Lower leg skin (tissue), 4 donors: ENCODE results near the gene CCL26. TPM values are rescaled to one million over a fixed set of nuclear protein-coding genes. Genes with fewer than 3 reads are reported as not detected.
A peak's percentile ranks its signal among the peaks of the same experiment; 100 is the strongest.
"Not testable (repeated sequence)": the region's sequence is repeated elsewhere in the genome, so short reads cannot be mapped to it uniquely, and the experiment has no call there.

Experiments used
- DNase-seq, 2 donors: peaks; one replicate each; pipeline ENCODE4 v3.0.0-alpha.2; 2019; ENCODE audit warnings: low spot score in 2 of 2
- H3K4me3 ChIP-seq: fragments of 200-600 bp; sonication (generic); 2 replicates; pipeline ENCODE4 v1.5.1; 2017; ENCODE audit warnings: mild to moderate bottlenecking, low read depth; ENCODE audit not compliant: poor library complexity, severe bottlenecking
- POLR2A ChIP-seq, 2 donors: fragments of 450-650 bp; IDR thresholded peaks; one replicate each; pipeline ENCODE4 v1.6.1; 2016 to 2017; ENCODE audit warnings: antibody characterized with exemption in 2 of 2, mild to moderate bottlenecking in 1 of 2, moderate library complexity in 1 of 2
- WGBS, 2 donors: methylation state at CpG; one replicate each; pipeline ENCODE4 v1.1.5; 2018; 5-methylcytosine and 5-hydroxymethylcytosine counted together
- intact Hi-C: fragments of 100-400 bp; cut with DNase I; formaldehyde crosslinking; loops from one replicate; pipeline ENCODE4 v1.15.0; 2023; ENCODE audit warnings: low total_unique reads
- total RNA-seq, 4 donors: library from RNA; depleted of rRNA; stranded (reverse); fragments of >200 nt; gene quantifications; one replicate each; pipeline ENCODE4 v1.1.0, GENCODE V29; 2016
- TF ChIP-seq, protein P1 (sequence below), 3 donors: fragments of 450-650 bp; IDR thresholded peaks; one replicate each; pipeline ENCODE4 v1.5.1; 2016; ENCODE audit warnings: antibody characterized with exemption in 3 of 3, mild to moderate bottlenecking in 3 of 3, moderate library complexity in 2 of 3

The CCL26 gene
- total RNA-seq, 4 donors from 2014 or later: 0.79 to 2.0 (median 1.9) TPM; not detected in 1

DNA sequence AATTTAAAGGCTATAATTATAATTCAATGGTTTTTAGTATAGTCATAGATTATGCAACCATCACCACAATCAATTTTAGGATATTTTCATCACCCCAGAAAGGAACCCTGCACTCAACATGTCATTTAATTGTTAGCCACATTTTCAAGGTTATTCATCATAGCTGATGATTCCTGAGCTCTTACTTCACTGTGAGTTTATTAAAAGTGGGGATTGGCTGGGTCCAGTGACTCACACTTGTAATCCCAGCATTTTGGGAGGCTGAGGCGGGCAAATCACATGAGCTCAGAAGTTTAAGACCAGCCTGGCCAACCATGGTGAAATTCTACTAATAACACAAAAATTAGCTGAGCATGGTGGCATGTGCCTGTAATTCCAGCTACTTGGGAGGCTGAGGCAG lies 787 bp downstream of the CCL26 start:
- TF ChIP-seq POLR2A (IDR thresholded peaks at IDR 0.05): no peak
- TF ChIP-seq, protein P1, sequence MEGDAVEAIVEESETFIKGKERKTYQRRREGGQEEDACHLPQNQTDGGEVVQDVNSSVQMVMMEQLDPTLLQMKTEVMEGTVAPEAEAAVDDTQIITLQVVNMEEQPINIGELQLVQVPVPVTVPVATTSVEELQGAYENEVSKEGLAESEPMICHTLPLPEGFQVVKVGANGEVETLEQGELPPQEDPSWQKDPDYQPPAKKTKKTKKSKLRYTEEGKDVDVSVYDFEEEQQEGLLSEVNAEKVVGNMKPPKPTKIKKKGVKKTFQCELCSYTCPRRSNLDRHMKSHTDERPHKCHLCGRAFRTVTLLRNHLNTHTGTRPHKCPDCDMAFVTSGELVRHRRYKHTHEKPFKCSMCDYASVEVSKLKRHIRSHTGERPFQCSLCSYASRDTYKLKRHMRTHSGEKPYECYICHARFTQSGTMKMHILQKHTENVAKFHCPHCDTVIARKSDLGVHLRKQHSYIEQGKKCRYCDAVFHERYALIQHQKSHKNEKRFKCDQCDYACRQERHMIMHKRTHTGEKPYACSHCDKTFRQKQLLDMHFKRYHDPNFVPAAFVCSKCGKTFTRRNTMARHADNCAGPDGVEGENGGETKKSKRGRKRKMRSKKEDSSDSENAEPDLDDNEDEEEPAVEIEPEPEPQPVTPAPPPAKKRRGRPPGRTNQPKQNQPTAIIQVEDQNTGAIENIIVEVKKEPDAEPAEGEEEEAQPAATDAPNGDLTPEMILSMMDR (IDR thresholded peaks at IDR 0.05): no peak
- intact Hi-C loops: no loop called here
- H3K4me3 ChIP-seq: no peak overlapping the region
- DNase-seq: no peak
- WGBS, 2 donors: 89 to 91% methylated on average over 1 of the region's 1 CpG

DNA sequence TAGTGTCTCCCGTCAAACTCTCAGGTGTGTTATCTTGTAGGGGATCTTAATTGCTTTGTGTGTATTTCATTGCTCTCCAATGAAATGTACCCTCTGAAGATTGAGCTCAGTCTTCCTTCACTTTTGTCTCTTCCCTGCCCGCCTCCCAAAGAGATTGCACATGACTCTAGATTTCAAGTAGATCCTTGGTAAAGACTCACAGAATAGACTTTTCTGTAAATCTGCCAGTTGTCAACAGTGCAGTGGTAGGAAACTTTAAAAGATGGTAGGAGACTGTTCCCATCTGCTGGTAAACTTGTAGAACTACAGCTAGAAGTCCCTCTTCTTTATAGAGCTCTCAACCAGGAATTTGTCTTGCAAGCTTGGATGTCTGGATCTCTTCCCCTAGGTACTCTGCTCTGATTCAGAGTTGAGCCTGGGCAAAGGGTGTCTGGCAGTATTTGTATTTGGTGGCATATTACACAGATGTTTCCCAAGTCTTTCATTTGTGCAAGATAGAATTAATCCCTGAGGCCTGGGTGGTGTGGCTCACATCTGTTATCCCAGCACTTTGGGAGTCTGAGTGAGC lies 9.6 kb downstream of the CCL26 start:
- intact Hi-C loops: no loop called here

DNA sequence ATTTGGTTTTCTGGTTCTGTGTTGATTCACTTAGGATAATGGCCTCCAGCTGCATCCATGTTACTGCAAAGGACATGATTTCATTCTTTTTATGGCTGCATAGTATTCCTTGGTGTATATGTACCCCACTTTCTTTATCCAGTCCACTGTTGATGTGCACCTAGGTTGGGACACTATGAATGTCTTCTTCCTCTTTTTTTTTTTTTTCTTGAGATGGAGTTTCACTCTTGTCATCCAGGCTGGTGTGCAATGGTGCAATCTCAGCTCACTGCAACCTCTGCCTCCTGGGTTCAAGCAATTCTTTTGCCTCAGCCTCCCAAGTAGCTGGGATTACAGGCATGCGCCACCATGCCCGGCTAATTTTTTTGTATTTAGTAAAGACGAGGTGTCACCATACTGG lies 10.2 kb downstream of the CCL26 start:
- DNase-seq, intact Hi-C loops: not testable (repeated sequence)
- WGBS, 2 donors: 79 to 82% methylated on average over 3 of the region's 3 CpGs

More for the DNA sequence above, 9.6 kb downstream of the CCL26 start:
- TF ChIP-seq, protein P1 (IDR thresholded peaks at IDR 0.05): peak in 1 of 3 donors; percentile 61
- TF ChIP-seq POLR2A (IDR thresholded peaks at IDR 0.05): no peak
- no peak for DNase-seq
- no peak overlapping the region for H3K4me3 ChIP-seq
- 8 to 11% methylated on average over 2 of the region's 2 CpGs for WGBS, 2 donors

DNA sequence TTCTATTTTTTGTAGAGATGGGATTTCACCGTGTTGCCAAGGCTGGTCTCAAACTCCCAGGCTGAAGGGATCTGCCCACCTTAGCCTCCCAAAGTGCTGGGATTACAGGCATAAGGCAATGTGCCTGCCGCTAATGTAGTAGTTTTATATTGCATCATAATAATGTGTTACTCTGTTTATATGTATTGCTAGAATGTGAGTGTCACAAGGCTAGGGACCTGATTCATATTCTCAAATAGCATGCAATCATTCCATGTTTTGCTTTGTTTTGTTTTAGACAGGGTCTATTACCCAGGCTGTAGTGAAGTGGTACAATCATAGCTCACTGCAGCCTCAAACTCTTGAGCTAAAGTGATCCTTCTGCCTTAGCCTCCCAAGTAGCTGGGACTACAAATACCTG lies 13.5 kb downstream of the CCL26 start:
- WGBS, 2 donors: 48 to 84% methylated on average over 2 of the region's 2 CpGs
- intact Hi-C loops: no loop called here

More for the DNA sequence above, 10.2 kb downstream of the CCL26 start:
- not testable (repeated sequence) for H3K4me3 ChIP-seq

DNA sequence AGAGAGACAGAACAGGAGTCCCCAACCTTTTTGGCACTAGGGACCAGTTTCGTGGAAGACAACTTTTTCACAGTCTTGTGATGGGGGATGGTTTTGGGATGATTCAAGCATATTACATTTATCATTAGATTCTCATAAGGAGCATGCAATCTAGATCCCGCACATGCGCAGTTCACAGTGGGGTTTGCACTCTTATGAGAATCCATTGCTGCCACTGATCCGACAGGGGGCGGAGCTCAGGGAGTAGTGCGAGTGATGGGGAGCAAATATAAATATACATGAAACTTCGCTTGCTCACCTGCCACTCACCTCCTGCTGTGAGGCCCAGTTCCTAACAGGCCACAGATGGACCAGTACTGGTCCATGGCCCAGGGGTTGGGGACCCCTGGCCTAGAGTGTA lies 14.2 kb downstream of the CCL26 start:
- TF ChIP-seq, protein P1 (IDR thresholded peaks at IDR 0.05): no peak
- no peak for TF ChIP-seq POLR2A (IDR thresholded peaks at IDR 0.05)
- 89 to 92% methylated on average over 7 of the region's 7 CpGs for WGBS, 2 donors
- DNase-seq: no peak
- no peak overlapping the region for H3K4me3 ChIP-seq
- intact Hi-C loops: no loop called here

More for the DNA sequence above, 13.5 kb downstream of the CCL26 start:
- TF ChIP-seq POLR2A (IDR thresholded peaks at IDR 0.05): no peak
- TF ChIP-seq, protein P1 (IDR thresholded peaks at IDR 0.05): no peak
- no peak for DNase-seq
- no peak overlapping the region for H3K4me3 ChIP-seq

DNA sequence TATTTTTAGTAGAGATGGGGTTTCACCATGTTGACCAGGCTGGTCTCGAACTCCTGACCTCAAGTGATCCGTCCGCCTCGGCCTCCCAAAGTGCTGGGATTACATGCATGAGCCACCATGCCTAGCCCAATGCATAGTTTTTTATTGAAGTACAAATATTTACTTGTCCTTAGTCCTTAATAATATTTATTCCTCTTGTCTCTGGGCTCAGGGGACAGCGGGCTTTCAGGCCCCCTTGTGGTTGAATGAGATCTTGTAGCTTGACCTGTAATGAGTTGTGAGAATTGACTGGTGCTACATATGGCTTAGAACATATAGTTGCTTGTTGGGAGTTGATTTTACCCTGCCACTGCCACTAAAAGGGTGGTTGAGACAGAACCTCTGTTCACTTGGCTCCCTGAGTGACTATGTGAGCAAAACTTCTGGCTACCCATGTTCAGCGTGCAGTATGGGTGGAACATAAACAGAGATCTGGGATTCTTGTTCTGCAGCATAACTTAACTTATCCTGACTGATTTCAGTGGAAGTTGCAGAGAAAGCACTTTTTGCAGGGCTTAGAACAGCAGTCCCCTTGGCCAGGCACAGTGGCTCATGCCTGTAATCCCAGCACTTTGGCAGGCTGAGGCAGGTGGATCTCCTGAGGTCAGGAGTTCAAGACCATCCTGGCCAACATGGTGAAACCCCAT lies 14.9 kb downstream of the CCL26 start:
- intact Hi-C loops: no loop called here
- no peak for DNase-seq
- no peak overlapping the region for H3K4me3 ChIP-seq
- 81 to 88% methylated on average over 6 of the region's 6 CpGs for WGBS, 2 donors
- TF ChIP-seq, protein P1 (IDR thresholded peaks at IDR 0.05): no peak
